GM12873 (cell line): ENCODE results near the gene TLE5.

Experiments
- TF ChIP-seq, protein P1 (sequence below): IDR thresholded peaks from 2 replicates; pipeline ENCODE4 v1.5.1; 2012; ENCODE audit warnings: low read depth, mild to moderate bottlenecking, moderate library complexity, low read length, control low read depth; ENCODE audit not compliant: insufficient read depth; ENCODE audit errors: missing control alignments

Gene TLE5

DNA sequence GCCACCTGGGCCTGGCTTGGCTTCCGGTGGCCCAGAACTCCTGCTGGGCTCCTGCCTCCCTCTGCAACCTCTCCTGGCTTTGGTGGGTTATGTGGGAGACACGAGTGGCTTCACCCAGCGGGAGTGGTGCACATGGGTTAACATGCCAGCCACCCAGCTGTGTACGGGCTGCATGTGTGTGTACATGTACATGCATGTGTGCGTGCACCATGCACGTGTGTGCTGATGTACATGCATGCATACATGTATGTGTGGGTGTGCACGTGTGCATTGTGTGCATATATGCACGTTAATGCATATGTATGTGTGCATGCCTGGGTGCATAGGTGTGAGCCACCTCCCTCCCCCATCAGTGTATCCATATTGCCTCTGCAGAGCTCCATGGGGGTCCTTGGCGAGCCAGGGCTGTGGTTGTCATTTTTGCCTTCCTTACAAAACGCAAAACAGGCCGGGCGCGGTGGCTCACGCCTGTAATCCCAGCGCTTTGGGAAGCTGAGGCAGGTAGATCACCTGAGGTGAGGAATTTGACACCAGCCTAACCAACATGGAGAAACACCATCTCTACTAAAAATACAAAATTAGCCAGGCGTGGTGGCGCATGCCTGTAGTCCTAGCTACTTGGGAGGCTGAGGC lies 44.3 kb upstream of the TLE5 start:
- TF ChIP-seq, protein P1, sequence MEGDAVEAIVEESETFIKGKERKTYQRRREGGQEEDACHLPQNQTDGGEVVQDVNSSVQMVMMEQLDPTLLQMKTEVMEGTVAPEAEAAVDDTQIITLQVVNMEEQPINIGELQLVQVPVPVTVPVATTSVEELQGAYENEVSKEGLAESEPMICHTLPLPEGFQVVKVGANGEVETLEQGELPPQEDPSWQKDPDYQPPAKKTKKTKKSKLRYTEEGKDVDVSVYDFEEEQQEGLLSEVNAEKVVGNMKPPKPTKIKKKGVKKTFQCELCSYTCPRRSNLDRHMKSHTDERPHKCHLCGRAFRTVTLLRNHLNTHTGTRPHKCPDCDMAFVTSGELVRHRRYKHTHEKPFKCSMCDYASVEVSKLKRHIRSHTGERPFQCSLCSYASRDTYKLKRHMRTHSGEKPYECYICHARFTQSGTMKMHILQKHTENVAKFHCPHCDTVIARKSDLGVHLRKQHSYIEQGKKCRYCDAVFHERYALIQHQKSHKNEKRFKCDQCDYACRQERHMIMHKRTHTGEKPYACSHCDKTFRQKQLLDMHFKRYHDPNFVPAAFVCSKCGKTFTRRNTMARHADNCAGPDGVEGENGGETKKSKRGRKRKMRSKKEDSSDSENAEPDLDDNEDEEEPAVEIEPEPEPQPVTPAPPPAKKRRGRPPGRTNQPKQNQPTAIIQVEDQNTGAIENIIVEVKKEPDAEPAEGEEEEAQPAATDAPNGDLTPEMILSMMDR: no peak

DNA sequence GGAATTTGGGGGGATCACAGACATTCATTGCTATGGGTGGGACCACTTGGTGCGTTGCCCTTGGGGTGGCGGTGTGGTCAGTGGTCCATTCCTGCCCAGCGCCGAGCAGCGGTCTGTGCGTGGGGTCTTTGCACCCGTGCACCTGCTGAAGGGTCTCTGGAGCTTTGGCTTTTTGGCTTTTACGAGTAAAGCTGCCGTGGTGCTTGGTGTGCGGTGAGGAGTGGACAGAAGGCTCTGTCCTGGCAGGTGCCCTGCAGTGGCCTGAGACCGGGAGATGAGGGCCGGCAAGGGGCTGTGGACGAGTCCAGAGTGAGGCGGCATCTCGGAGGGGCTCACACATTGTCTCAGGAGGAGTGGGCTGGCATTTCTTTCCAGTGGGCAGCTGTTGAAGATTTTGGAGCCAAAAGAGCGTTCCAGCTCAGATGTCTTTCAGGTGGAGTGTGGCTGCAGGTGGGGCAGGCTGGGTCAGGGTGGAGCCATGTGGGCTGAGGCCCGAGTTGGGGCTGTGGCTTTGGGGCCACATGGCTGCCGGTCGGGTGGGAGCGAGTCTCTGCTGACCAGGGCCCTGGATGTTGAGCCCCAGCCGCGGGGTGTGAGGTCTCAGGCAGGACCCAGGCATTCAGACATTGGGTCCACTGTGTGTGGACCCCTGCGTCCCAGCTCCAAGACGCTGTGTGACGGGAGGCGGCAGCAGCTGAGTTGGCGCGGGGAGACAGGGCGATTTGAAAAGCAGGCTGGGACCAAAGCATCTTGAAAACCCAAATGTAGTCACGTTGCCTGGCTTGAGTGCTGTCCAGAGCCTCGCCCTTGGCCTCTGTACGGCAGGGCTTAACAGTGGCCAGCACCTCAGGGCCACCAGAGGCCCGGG lies 43.6 kb upstream of the TLE5 start:
- TF ChIP-seq, protein P1: no peak

DNA sequence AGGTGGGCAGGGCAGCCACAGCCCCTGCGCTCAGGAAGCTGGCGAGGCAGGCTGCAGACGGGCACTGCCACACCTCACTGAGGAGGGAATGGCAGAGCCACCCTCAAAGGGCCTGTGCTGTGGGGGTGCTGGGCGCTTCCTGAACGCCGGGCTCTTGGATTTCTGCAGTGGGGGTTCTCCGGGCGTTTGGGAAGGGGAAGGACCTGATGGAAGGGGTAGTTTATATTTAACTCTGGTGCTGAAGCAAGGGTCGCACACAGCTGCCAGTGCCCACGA lies 42.4 kb upstream of the TLE5 start:
- TF ChIP-seq, protein P1: no peak

DNA sequence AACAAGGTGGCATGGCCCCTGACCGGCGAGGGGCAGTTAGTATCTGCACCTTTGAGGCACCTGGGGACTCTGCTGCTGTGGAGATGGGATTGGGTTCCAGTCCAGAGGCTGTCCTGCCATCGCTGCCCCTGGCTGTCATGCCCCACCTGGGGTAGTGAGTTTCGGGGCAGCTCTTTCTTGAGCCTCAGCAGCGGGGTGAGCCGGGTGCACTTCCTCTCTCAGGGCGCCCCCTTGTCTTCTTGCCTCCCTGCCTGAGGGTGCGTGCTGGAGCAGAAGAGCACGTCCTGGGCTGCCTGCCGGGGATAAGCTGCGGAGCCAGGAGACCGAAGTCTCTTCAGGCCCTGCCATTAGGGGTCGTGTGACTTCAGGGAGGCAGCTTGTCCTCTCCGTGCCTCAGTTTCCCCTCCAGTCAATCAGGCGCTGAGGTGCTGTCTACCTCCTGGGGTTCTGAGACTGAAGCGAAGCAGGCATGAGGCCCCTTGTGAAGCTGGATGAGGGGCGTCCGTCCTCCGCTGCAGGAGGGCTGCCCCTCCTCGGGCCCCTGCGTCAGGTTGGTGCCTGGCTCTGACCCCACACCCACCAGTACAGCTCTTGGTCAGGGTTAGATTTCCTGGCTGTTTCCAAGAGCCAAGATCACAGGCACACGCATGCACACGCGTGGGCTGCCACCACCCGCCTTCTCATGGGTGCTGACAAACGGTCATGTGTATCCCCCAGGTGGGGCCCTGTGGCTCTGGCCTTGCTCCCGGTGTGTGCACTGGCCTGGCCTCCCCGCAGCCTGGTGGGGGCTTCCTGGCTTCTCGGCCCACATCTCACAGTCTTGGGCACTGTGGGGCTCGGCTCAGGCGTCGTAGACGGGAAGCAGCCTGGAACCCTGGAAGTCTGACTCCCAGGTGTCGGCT lies 40.2 kb upstream of the TLE5 start:
- TF ChIP-seq, protein P1: no peak

DNA sequence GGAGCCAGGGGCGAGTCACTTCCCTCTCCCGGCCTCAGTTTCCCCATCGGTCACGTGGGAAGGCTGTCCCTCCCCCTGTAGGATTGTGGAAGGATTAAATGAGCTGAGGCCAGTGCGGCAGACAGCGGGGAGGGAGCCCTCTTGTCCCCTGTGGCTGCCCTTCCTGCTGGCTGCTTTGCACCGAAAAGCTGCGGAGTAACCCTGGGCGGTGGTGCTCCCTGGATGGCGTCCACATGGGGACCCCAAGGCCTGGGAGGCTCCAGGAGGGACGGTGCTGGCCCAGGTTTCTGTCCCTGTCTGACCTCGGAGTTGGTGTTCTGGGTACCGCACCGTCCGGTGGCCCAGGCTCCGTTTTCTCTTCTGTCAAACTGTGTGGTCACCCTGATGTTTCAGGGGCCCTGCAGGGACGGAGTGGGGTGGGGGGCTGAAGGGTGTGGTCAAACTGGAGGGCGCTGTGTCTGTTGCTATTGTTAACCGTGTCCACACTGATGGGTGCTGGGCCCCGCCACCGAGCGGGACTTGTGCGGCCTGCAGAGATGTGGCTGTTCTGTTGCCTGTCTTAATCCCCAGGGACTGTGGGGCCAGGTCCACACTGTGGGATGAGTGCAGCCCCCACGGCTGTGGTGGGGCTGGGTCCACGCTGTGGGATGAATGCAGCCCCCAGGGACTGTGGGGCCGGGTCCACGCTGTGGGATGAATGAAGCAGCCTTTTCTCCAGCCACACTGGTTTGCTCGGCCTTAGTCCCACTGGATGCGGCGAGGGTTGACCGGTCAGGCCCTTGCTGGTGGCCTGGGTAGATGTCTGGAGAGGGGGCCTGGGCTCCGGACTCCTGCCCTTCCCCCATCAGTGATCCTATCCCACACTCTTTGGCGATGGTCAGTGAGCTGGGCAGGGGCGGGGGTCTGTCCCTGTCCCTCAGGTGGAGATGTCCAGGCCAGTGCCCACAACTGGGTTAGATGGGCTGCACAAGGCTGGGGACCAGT lies 38.7 kb upstream of the TLE5 start:
- TF ChIP-seq, protein P1: no peak

DNA sequence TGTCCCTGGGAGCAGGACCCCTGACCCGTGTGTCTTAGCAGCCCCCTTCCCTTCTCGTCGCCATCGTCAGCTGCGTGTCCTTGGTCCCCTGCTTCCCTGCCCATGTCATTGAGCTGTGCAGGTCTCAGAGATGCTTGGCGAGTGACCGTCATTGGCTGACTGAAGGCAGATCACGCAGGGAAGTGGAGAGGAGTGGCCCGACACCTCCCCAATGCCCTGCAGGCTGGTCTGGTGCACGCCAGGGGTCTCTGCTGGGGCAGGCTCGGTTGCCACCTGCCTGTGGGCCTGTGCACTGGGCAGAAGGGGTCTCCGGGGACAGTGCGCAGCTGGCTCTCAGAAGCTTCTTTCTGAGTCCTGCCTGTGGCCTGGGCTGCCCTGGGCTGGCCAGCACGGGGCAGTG lies 38.0 kb upstream of the TLE5 start:
- TF ChIP-seq, protein P1: no peak
